Mesenchymal stem cell (in vitro differentiated cells and primary cell): ENCODE measurements around the gene NANOG.

ENCODE experiments used
- DNase-seq: peaks from one replicate; pipeline ENCODE4 v3.0.0-alpha.2; 2013
- H2AFZ ChIP-seq: one replicate; pipeline ENCODE4 v1.6.1; 2013; ENCODE audit warnings: low read depth, mild to moderate bottlenecking, control low read depth, inconsistent platforms, low read length, moderate library complexity
- H2AK5ac ChIP-seq: 2 replicates; pipeline ENCODE4 v1.6.1; 2013; ENCODE audit warnings: low read length, moderate library complexity, mild to moderate bottlenecking, inconsistent platforms; ENCODE audit not compliant: severe bottlenecking
- H2BK120ac ChIP-seq: one replicate; pipeline ENCODE4 v1.6.1; 2013; ENCODE audit warnings: low read depth, mild to moderate bottlenecking, inconsistent platforms, low read length, moderate library complexity
- H2BK12ac ChIP-seq, 2 experiments: one replicate each; pipeline ENCODE4 v1.6.1; 2013; ENCODE audit warnings: inconsistent platforms in 2 of 2, low read length in 2 of 2, mild to moderate bottlenecking in 2 of 2, moderate library complexity in 2 of 2, control low read depth in 1 of 2
- H2BK15ac ChIP-seq: one replicate; pipeline ENCODE4 v1.6.1; 2013; ENCODE audit warnings: mild to moderate bottlenecking, low read depth, inconsistent platforms; ENCODE audit not compliant: poor library complexity, severe bottlenecking
- H2BK5ac ChIP-seq: 2 replicates; pipeline ENCODE4 v1.6.1; 2013; ENCODE audit warnings: low read depth, mild to moderate bottlenecking, low read length, control low read depth, inconsistent platforms; ENCODE audit not compliant: poor library complexity, severe bottlenecking
- H3K14ac ChIP-seq, 2 experiments: one replicate each; pipeline ENCODE4 v1.6.1; 2013; ENCODE audit warnings: inconsistent platforms in 2 of 2, low read length in 2 of 2, control low read depth in 1 of 2, mild to moderate bottlenecking in 1 of 2, moderate library complexity in 1 of 2
- H3K18ac ChIP-seq, 2 experiments: one replicate each; pipeline ENCODE4 v1.6.1; 2013; ENCODE audit warnings: inconsistent platforms in 2 of 2, low read length in 2 of 2, control low read depth in 1 of 2, low read depth in 1 of 2, mild to moderate bottlenecking in 1 of 2
- H3K23ac ChIP-seq, 2 experiments: one replicate each; pipeline ENCODE4 v1.6.1; 2013; ENCODE audit warnings: inconsistent platforms in 2 of 2, low read length in 2 of 2, mild to moderate bottlenecking in 2 of 2, moderate library complexity in 2 of 2, control low read depth in 1 of 2
- H3K27ac ChIP-seq: 2 replicates; pipeline ENCODE4 v1.5.1; 2013; ENCODE audit warnings: mild to moderate bottlenecking, moderate library complexity, low read length, control low read depth, inconsistent platforms; ENCODE audit not compliant: poor library complexity, severe bottlenecking
- H3K27me3 ChIP-seq, 2 experiments: 2 replicates each; pipeline versions ENCODE4 v1.6.1 to v1.7.0; 2013; ENCODE audit warnings: low read length in 2 of 2, mild to moderate bottlenecking in 2 of 2, moderate library complexity in 2 of 2, control low read depth in 1 of 2, inconsistent platforms in 1 of 2; ENCODE audit not compliant: control insufficient read depth in 1 of 2, insufficient read depth in 1 of 2
- H3K36me3 ChIP-seq, 2 experiments: 2 replicates each; pipeline versions ENCODE4 v1.6.1 to v1.7.0; 2013; ENCODE audit warnings: low read length in 2 of 2, control low read depth in 1 of 2, inconsistent platforms in 1 of 2, low read depth in 1 of 2, mild to moderate bottlenecking in 1 of 2; ENCODE audit not compliant: insufficient read depth in 2 of 2, control insufficient read depth in 1 of 2
- H3K4ac ChIP-seq, 2 experiments: one replicate each; pipeline ENCODE4 v1.6.1; 2013; ENCODE audit warnings: inconsistent platforms in 2 of 2, low read length in 2 of 2, mild to moderate bottlenecking in 2 of 2, moderate library complexity in 2 of 2, control low read depth in 1 of 2, low read depth in 1 of 2
- H3K4me1 ChIP-seq: 2 replicates; pipeline ENCODE4 v1.6.1; 2013; ENCODE audit warnings: low read depth, low read length, control low read depth; ENCODE audit not compliant: control insufficient read depth, insufficient read depth
- H3K4me2 ChIP-seq: 2 replicates; pipeline ENCODE4 v1.6.1; 2013; ENCODE audit warnings: low read length, mild to moderate bottlenecking, inconsistent platforms; ENCODE audit not compliant: poor library complexity, severe bottlenecking
- H3K4me3 ChIP-seq, 2 experiments: 2 replicates each; pipeline versions ENCODE4 v1.5.1 to v1.7.0; 2013; ENCODE audit warnings: low read length in 2 of 2, mild to moderate bottlenecking in 2 of 2, control low read depth in 1 of 2, low read depth in 1 of 2; ENCODE audit not compliant: insufficient read depth in 1 of 2
- H3K79me1 ChIP-seq: replicated peaks from 2 replicates; pipeline ENCODE4 v1.6.1; 2013; ENCODE audit warnings: mild to moderate bottlenecking, control low read depth, low read length, inconsistent platforms; ENCODE audit not compliant: poor library complexity, severe bottlenecking
- H3K9ac ChIP-seq: 2 replicates; pipeline ENCODE4 v1.7.0; 2013; ENCODE audit warnings: mild to moderate bottlenecking, low read length, moderate library complexity
- H3K9me3 ChIP-seq: 2 replicates; pipeline ENCODE4 v1.7.0; 2013; ENCODE audit warnings: mild to moderate bottlenecking, low read length; ENCODE audit not compliant: control insufficient read depth
- H4K8ac ChIP-seq: one replicate; pipeline ENCODE4 v1.6.1; 2013; ENCODE audit warnings: inconsistent platforms, mild to moderate bottlenecking, low read length, moderate library complexity
- H4K91ac ChIP-seq: one replicate; pipeline ENCODE4 v1.6.1; 2013; ENCODE audit warnings: mild to moderate bottlenecking, low read length, inconsistent platforms
- WGBS: methylation state at CpG from one replicate; pipeline ENCODE4 v1.1.7; 2013; ENCODE audit warnings: mixed read lengths; 5-methylcytosine and 5-hydroxymethylcytosine counted together

The NANOG gene

GRCh38 chr12:7756993-7757392 is 32.2 kb upstream of the NANOG start:
- H2AFZ ChIP-seq = no peak overlapping the region
- H2AK5ac ChIP-seq = no peak overlapping the region
- no peak overlapping the region for H3K9ac ChIP-seq
- H2BK5ac ChIP-seq = no peak overlapping the region
- no peak overlapping the region for H3K4me2 ChIP-seq
- 50% methylated on average over 1 of the region's 2 CpGs for WGBS
- no peak overlapping the region for H4K91ac ChIP-seq
- H3K18ac ChIP-seq = no peak overlapping the region
- H4K8ac ChIP-seq = no peak overlapping the region
- no peaks in the 10 kb centered on the region for H3K36me3 ChIP-seq
- H3K23ac ChIP-seq = no peak overlapping the region
- H3K4ac ChIP-seq = no peak overlapping the region
- no peaks in the 10 kb centered on the region for H3K4me1 ChIP-seq
- H2BK120ac ChIP-seq = no peak overlapping the region
- no peak overlapping the region for H3K27ac ChIP-seq
- no peak overlapping the region for H2BK15ac ChIP-seq
- H3K79me1 ChIP-seq = no peaks in the 10 kb centered on the region
- H3K27me3 ChIP-seq = peaks cover 0 to 9% of the 10 kb centered on the region in 2 experiments
- no peaks in the 10 kb centered on the region for H3K9me3 ChIP-seq
- no peak overlapping the region for H3K14ac ChIP-seq
- H3K4me3 ChIP-seq = no peak overlapping the region
- H2BK12ac ChIP-seq = no peak overlapping the region
- no peak for DNase-seq

- H3K79me1 ChIP-seq = no peaks in the 10 kb centered on the region
- H3K9me3 ChIP-seq = no peaks in the 10 kb centered on the region
- no peak overlapping the region for H2BK5ac ChIP-seq
- DNase-seq = no peak
- H2BK120ac ChIP-seq = no peak overlapping the region
- no peak overlapping the region for H3K23ac ChIP-seq
- no peak overlapping the region for H4K91ac ChIP-seq
- H3K18ac ChIP-seq = no peak overlapping the region
- no peak overlapping the region for H3K14ac ChIP-seq
- no peak overlapping the region for H3K9ac ChIP-seq
- H2AFZ ChIP-seq = no peak overlapping the region
- no peak overlapping the region for H2BK15ac ChIP-seq
- H2BK12ac ChIP-seq = no peak overlapping the region
- H3K36me3 ChIP-seq = no peaks in the 10 kb centered on the region
- WGBS = 77% methylated on average over 9 of the region's 9 CpGs
- H3K4me1 ChIP-seq = no peaks in the 10 kb centered on the region
- no peak overlapping the region for H3K4me2 ChIP-seq
- no peak overlapping the region for H3K4ac ChIP-seq
- H3K27me3 ChIP-seq = peaks cover 0 to 9% of the 10 kb centered on the region in 2 experiments
- no peak overlapping the region for H3K27ac ChIP-seq
- no peak overlapping the region for H4K8ac ChIP-seq
- no peak overlapping the region for H3K4me3 ChIP-seq
- H2AK5ac ChIP-seq = no peak overlapping the region
Measured at GRCh38 chr12:7758766-7759140, 30.4 kb upstream of the NANOG start.

- no peak overlapping the region for H4K91ac ChIP-seq
- no peak overlapping the region for H3K4ac ChIP-seq
- H3K18ac ChIP-seq = no peak overlapping the region
- no peaks in the 10 kb centered on the region for H3K9me3 ChIP-seq
- no peaks in the 10 kb centered on the region for H3K79me1 ChIP-seq
- no peak overlapping the region for H3K4me3 ChIP-seq
- no peak overlapping the region for H2BK15ac ChIP-seq
- no peak overlapping the region for H3K4me2 ChIP-seq
- H3K27ac ChIP-seq = no peak overlapping the region
- no peak overlapping the region for H4K8ac ChIP-seq
- no peak overlapping the region for H2BK12ac ChIP-seq
- H2BK120ac ChIP-seq = no peak overlapping the region
- no peaks in the 10 kb centered on the region for H3K36me3 ChIP-seq
- DNase-seq = no peak
- no peaks in the 10 kb centered on the region for H3K4me1 ChIP-seq
- H3K27me3 ChIP-seq = no peaks in the 10 kb centered on the region
- no peak overlapping the region for H3K14ac ChIP-seq
- H2AK5ac ChIP-seq = no peak overlapping the region
- H3K9ac ChIP-seq = no peak overlapping the region
- WGBS = 61% methylated on average over 3 of the region's 3 CpGs
- no peak overlapping the region for H2AFZ ChIP-seq
- H2BK5ac ChIP-seq = no peak overlapping the region
- H3K23ac ChIP-seq = no peak overlapping the region
Measured at GRCh38 chr12:7769999-7770398, 19.2 kb upstream of the NANOG start.

- no peak overlapping the region for H2BK120ac ChIP-seq
- no peak overlapping the region for H3K23ac ChIP-seq
- peaks cover 0 to 5% of the 10 kb centered on the region in 2 experiments for H3K27me3 ChIP-seq
- no peak overlapping the region for H2BK15ac ChIP-seq
- no peak overlapping the region for H2AK5ac ChIP-seq
- H4K91ac ChIP-seq = no peak overlapping the region
- no peak overlapping the region for H3K18ac ChIP-seq
- no peak for DNase-seq
- no peaks in the 10 kb centered on the region for H3K79me1 ChIP-seq
- no peak overlapping the region for H3K4me3 ChIP-seq
- H2AFZ ChIP-seq = no peak overlapping the region
- no peak overlapping the region for H3K14ac ChIP-seq
- H3K9me3 ChIP-seq = no peaks in the 10 kb centered on the region
- H3K36me3 ChIP-seq = no peaks in the 10 kb centered on the region
- no peak overlapping the region for H3K9ac ChIP-seq
- WGBS = 93% methylated on average over 2 of the region's 3 CpGs
- no peak overlapping the region for H2BK12ac ChIP-seq
- no peak overlapping the region for H2BK5ac ChIP-seq
- no peak overlapping the region for H4K8ac ChIP-seq
- no peak overlapping the region for H3K27ac ChIP-seq
- H3K4me2 ChIP-seq = no peak overlapping the region
- H3K4ac ChIP-seq = no peak overlapping the region
- H3K4me1 ChIP-seq = no peaks in the 10 kb centered on the region
Measured at GRCh38 chr12:7781274-7781673, 7.9 kb upstream of the NANOG start.
